Fibroblast of lung (primary cell): ENCODE measurements around the gene KLHL1. TPM values are rescaled to one million over a fixed set of nuclear protein-coding genes. Genes with fewer than 3 reads are reported as not detected.

ENCODE experiments used
- DNase-seq, 2 donors: peaks; one replicate each; pipeline versions ENCODE4 v3.0.0 to v3.0.0-alpha.2; 2010; ENCODE audit warnings: low read depth in 2 of 2
- H2AFZ ChIP-seq: 2 replicates; pipeline ENCODE4 v1.5.1; 2012; ENCODE audit warnings: low read length, control low read depth, inconsistent platforms
- H3K27ac ChIP-seq: 2 replicates; pipeline ENCODE4 v1.5.1; 2011; ENCODE audit warnings: low read length, control low read depth; ENCODE audit not compliant: insufficient read depth
- H3K27me3 ChIP-seq: 2 replicates; pipeline ENCODE4 v1.5.1; 2011; ENCODE audit warnings: mild to moderate bottlenecking, low read length; ENCODE audit not compliant: control insufficient read depth, insufficient read depth
- H3K36me3 ChIP-seq: 2 replicates; pipeline ENCODE4 v1.5.1; 2011; ENCODE audit warnings: low read length; ENCODE audit not compliant: control insufficient read depth, insufficient read depth
- H3K4me1 ChIP-seq: 2 replicates; pipeline ENCODE4 v1.5.1; 2011; ENCODE audit warnings: low read length; ENCODE audit not compliant: control insufficient read depth, insufficient read depth; ENCODE audit errors: extremely low read depth
- H3K4me2 ChIP-seq: 2 replicates; pipeline ENCODE4 v1.5.1; 2011; ENCODE audit warnings: low read length, control low read depth; ENCODE audit not compliant: insufficient read depth; ENCODE audit errors: extremely low read depth
- H3K4me3 ChIP-seq, 4 experiments: fragments of 200-600 bp in 1 of 4; sonication (generic) in 1 of 4; replicated peaks in 1 of 4; 2 replicates each; pipeline ENCODE4 v1.5.1; 2011 to 2016; ENCODE audit warnings: low read length in 4 of 4, low read depth in 3 of 4, mild to moderate bottlenecking in 3 of 4, control low read depth in 2 of 4, inconsistent platforms in 1 of 4, mixed read lengths in 1 of 4; ENCODE audit not compliant: insufficient read depth in 1 of 4; ENCODE audit errors: control extremely low read depth in 1 of 4
- H3K79me2 ChIP-seq: 2 replicates; pipeline ENCODE4 v1.5.1; 2012; ENCODE audit warnings: mild to moderate bottlenecking, low read length, inconsistent platforms; ENCODE audit not compliant: control insufficient read depth, insufficient read depth
- H3K9ac ChIP-seq: 2 replicates; pipeline ENCODE4 v1.5.1; 2011; ENCODE audit warnings: mild to moderate bottlenecking, low read length, control low read depth; ENCODE audit not compliant: insufficient read depth
- H3K9me3 ChIP-seq: 2 replicates; pipeline ENCODE4 v1.5.1; 2012; ENCODE audit warnings: low read depth, low read length; ENCODE audit not compliant: control insufficient read depth, insufficient read depth
- H4K20me1 ChIP-seq: 2 replicates; pipeline ENCODE4 v1.5.1; 2011; ENCODE audit warnings: low read length; ENCODE audit not compliant: control insufficient read depth, insufficient read depth; ENCODE audit errors: extremely low read depth
- CTCF ChIP-seq, 2 donors: IDR thresholded peaks in 1 of 2; conservative IDR thresholded peaks in 1 of 2; 1 replicate in 1 of 2; 2 replicates in 1 of 2; pipeline ENCODE4 v1.5.1; 2011 to 2012; ENCODE audit warnings: low read length in 2 of 2, control low read depth in 1 of 2, inconsistent platforms in 1 of 2, low read depth in 1 of 2, mild to moderate bottlenecking in 1 of 2
- EZH2 ChIP-seq: IDR thresholded peaks from 2 replicates; pipeline ENCODE4 v1.5.1; 2012; ENCODE audit warnings: low read length, control low read depth, mild to moderate bottlenecking; ENCODE audit errors: missing control alignments
- polyA plus RNA-seq, 2 donors: library from polyadenylated mRNA; depleted of rRNA in 1 of 2; stranded (reverse) in 1 of 2; unstranded in 1 of 2; fragments of >200 nt; gene quantifications; 2 replicates each; pipeline ENCODE4 v1.2.1, GENCODE V29; 2011 to 2012; ENCODE audit warnings: missing spikeins in 1 of 2
- total RNA-seq: library from RNA; depleted of rRNA; stranded (reverse); fragments of >200 nt; gene quantifications from 2 replicates; pipeline ENCODE4 v1.2.1, GENCODE V29; 2014

KLHL1 gene
- total and polyA plus RNA-seq, 2 donors (not counting 1 experiment from before 2014, with no cell fraction given), result not detected

DNA sequence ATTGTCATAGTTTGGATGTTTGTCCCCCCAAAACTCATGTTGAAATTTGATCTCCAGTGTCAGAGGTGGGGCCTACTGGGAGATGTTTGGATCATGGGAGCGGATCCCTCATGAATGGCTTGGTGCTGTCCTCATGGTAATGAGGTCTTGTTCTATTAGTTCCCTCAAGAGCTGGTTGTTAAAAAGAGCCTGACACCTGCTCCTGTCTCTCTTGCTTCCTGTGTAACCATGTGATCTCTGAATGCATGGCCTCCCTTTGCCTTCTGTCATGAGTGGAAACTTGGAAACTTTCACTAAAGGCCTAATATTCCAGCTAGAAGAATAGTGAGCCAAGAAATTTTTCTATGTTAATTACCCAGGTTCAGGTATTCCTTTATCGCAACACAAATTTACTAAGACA is 312.0 kb downstream of the KLHL1 start:
- H3K9ac ChIP-seq, result no peak overlapping the region
- no peaks in the 10 kb centered on the region for H3K9me3 ChIP-seq

GRCh38 chr13:69793783-69794453 is 314.3 kb downstream of the KLHL1 start:
- H3K36me3 ChIP-seq, result no peaks in the 10 kb centered on the region
- H4K20me1 ChIP-seq, result no peaks in the 10 kb centered on the region
- no peak for DNase-seq
- no peak overlapping the region for H3K27ac ChIP-seq
- no peaks in the 10 kb centered on the region for H3K9me3 ChIP-seq
- H3K27me3 ChIP-seq, result no peaks in the 10 kb centered on the region
- H3K9ac ChIP-seq, result no peak overlapping the region
- H3K4me2 ChIP-seq, result no peak overlapping the region
- H3K4me1 ChIP-seq, result no peaks in the 10 kb centered on the region
- no peaks in the 10 kb centered on the region for H3K79me2 ChIP-seq
- no peak overlapping the region for H2AFZ ChIP-seq
- TF ChIP-seq EZH2 (no peak), CTCF (conservative IDR thresholded peaks at IDR 0.05 in 1 of 2, IDR thresholded peaks at IDR 0.05 in 1 of 2; ENCODE audit: low read depth in 1 of 2, low read length in 2 of 2) (no peak)
- no peak overlapping the region for H3K4me3 ChIP-seq

More for the DNA sequence above, 312.0 kb downstream of the KLHL1 start:
- no peaks in the 10 kb centered on the region for H4K20me1 ChIP-seq
- no peak overlapping the region for H3K4me3 ChIP-seq
- TF ChIP-seq EZH2 (no peak), CTCF (conservative IDR thresholded peaks at IDR 0.05 in 1 of 2, IDR thresholded peaks at IDR 0.05 in 1 of 2; ENCODE audit: low read depth in 1 of 2, low read length in 2 of 2) (no peak)
- no peaks in the 10 kb centered on the region for H3K27me3 ChIP-seq
- H3K4me2 ChIP-seq, result no peak overlapping the region
- H2AFZ ChIP-seq, result no peak overlapping the region
- no peaks in the 10 kb centered on the region for H3K79me2 ChIP-seq
- DNase-seq, result no peak
- H3K27ac ChIP-seq, result no peak overlapping the region
- no peaks in the 10 kb centered on the region for H3K36me3 ChIP-seq
- H3K4me1 ChIP-seq, result no peaks in the 10 kb centered on the region

DNA sequence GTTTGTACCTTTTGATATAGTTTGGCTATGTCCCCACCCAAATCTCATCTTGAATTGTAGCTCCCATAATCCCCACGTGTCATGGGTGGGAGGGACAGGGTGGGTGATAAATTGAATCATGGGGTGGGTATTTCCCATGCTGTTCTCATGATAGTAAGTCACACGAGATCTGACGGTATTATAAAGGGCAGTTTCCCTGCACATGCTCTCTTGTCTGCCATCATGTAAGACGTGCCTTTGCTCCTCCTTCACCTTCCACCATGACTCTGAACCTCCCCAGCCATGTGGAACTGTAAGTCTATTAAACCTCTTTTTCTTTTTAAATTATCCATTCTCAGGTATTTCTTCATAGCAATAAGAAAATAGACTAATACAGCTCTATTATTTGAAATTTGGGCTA is 331.3 kb downstream of the KLHL1 start:
- Histone ChIP-seq H2AFZ (no peak overlapping the region), H3K27me3 (no peaks in the 10 kb centered on the region), H3K27ac (no peak overlapping the region), H3K4me1 (no peaks in the 10 kb centered on the region), H3K79me2 (no peaks in the 10 kb centered on the region), H3K4me3 (no peak overlapping the region), H3K9ac (no peak overlapping the region), H3K4me2 (no peak overlapping the region), H4K20me1 (no peaks in the 10 kb centered on the region), H3K9me3 (no peaks in the 10 kb centered on the region), H3K36me3 (no peaks in the 10 kb centered on the region)
- TF ChIP-seq CTCF (conservative IDR thresholded peaks at IDR 0.05 in 1 of 2, IDR thresholded peaks at IDR 0.05 in 1 of 2; ENCODE audit: low read depth in 1 of 2, low read length in 2 of 2), result no peak
- TF ChIP-seq EZH2, result no peak
- DNase-seq, result no peak
